Transverse colon (tissue), 4 donors: ENCODE results near the gene OR7A10. TPM values are rescaled to one million over a fixed set of nuclear protein-coding genes. Genes with fewer than 3 reads are reported as not detected.

Experiments used
- DNase-seq: peaks from one replicate; pipeline ENCODE4 v3.0.0-alpha.2; 2019
- H3K27ac ChIP-seq, 4 donors: fragments of 200-600 bp; sonication (generic); 2 replicates each; pipeline ENCODE4 v1.5.1; 2016 to 2018; ENCODE audit warnings: inconsistent platforms in 4 of 4
- H3K27me3 ChIP-seq: fragments of 200-600 bp; sonication (generic); 2 replicates; pipeline ENCODE4 v1.5.1; 2017; ENCODE audit warnings: inconsistent platforms
- H3K36me3 ChIP-seq, 4 donors: fragments of 200-600 bp; sonication (generic); 2 replicates each; pipeline ENCODE4 v1.5.1; 2017 to 2019; ENCODE audit warnings: inconsistent platforms in 4 of 4
- H3K4me1 ChIP-seq, 4 donors: fragments of 200-600 bp; sonication (generic); 2 replicates each; pipeline ENCODE4 v1.5.1; 2017 to 2020; ENCODE audit warnings: inconsistent platforms in 4 of 4
- H3K4me3 ChIP-seq, 4 donors: fragments of 200-600 bp; sonication (generic); 1 replicate in 1 of 4; 2 replicates in 3 of 4; pipeline versions ENCODE4 v1.5.1 to v1.6.1; 2017 to 2019; ENCODE audit warnings: inconsistent platforms in 4 of 4
- H3K9me3 ChIP-seq, 2 donors: fragments of 200-600 bp; sonication (generic); 2 replicates each; pipeline ENCODE4 v1.5.1; 2017 to 2019; ENCODE audit warnings: inconsistent platforms in 2 of 2
- CTCF ChIP-seq, 5 experiments: fragments of 200-600 bp in 3 of 5; fragments of 450-650 bp in 2 of 5; sonication (generic) in 3 of 5; IDR thresholded peaks; 1 replicate in 2 of 5; 2 replicates in 3 of 5; pipeline ENCODE4 v1.5.1; 2016 to 2017; ENCODE audit warnings: antibody characterized with exemption in 5 of 5, inconsistent platforms in 3 of 5, mild to moderate bottlenecking in 2 of 5, moderate library complexity in 1 of 5
- EP300 ChIP-seq: sonication (generic); formaldehyde crosslinking; IDR thresholded peaks from one replicate; pipeline ENCODE4 v1.6.1; 2017; ENCODE audit warnings: antibody characterized with exemption, low read depth
- POLR2A ChIP-seq: fragments of 450-650 bp; IDR thresholded peaks from one replicate; pipeline ENCODE4 v1.6.1; 2016; ENCODE audit warnings: antibody characterized with exemption, mild to moderate bottlenecking, moderate library complexity
- POLR2AphosphoS5 ChIP-seq, 3 donors: sonication (generic); formaldehyde crosslinking; IDR thresholded peaks; one replicate each; pipeline ENCODE4 v1.6.1; 2016; ENCODE audit warnings: antibody characterized with exemption in 3 of 3
- WGBS, 2 donors: methylation state at CpG; one replicate each; pipeline ENCODE4 v1.1.5; 2018; ENCODE audit warnings: low coverage in 1 of 2; 5-methylcytosine and 5-hydroxymethylcytosine counted together
- in situ Hi-C, 4 donors: fragments of 200-750 bp; cut with MboI; loops; one replicate each; pipeline versions ENCODE4 v1.15.0 to v1.15.1; 2017; ENCODE audit warnings: low sequenced_read_pairs in 3 of 4, low pct_ligation_motif_present in 1 of 4, low pct_unique_long_range_greater_than_20kb in 1 of 4
- intact Hi-C: fragments of 100-400 bp; cut with DNase I; formaldehyde crosslinking; loops from one replicate; pipeline ENCODE4 v1.15.1; 2023; ENCODE audit warnings: low total_unique reads
- total RNA-seq, 4 donors: library from RNA; depleted of rRNA; stranded (reverse); fragments of >200 nt; gene quantifications; one replicate each; pipeline ENCODE4 v1.1.0, GENCODE V29; 2016

OR7A10 gene
- total RNA-seq, 4 donors from 2014 or later: not detected

DNA sequence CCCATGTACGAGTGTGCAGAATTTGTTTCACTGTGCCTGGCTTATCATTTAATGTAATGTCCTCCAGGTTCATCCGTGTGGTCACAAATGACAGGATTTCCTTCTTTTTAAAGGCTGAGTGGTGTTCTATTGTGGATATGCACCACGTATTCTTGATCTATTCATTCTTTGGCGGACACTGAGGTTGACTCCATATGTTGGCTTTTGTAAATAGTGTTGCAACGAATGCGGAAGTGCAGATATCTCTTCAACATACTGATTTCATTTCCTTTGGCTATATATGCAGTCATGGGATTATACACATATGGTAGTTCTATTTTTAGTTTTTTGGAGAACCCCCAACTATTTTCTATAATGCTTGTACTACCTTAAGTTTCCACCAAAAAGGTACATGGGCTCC is 26.8 kb downstream of the OR7A10 start:
- no peak overlapping the region for H3K27ac ChIP-seq
- intact Hi-C loops: no loop called here
- H3K4me3 ChIP-seq: no peak overlapping the region
- 56 to 63% methylated on average over 5 to 6 of the region's 6 CpGs for WGBS, 2 donors
- in situ Hi-C loops: no loop called here
- no peaks in the 10 kb centered on the region for H3K36me3 ChIP-seq
- peaks cover 12% of the 10 kb centered on the region for H3K27me3 ChIP-seq
- no peak for DNase-seq
- H3K4me1 ChIP-seq: no peaks in the 10 kb centered on the region
- no peak for TF ChIP-seq EP300
- no peak for TF ChIP-seq POLR2A
- no peak for TF ChIP-seq POLR2AphosphoS5 (IDR thresholded peaks at IDR 0.05)
- TF ChIP-seq CTCF (IDR thresholded peaks at IDR 0.05): no peak
- H3K9me3 ChIP-seq: no peaks in the 10 kb centered on the region

GRCh38 chr19:14818588-14818987 is 30.1 kb downstream of the OR7A10 start:
- H3K27me3 ChIP-seq: no peaks in the 10 kb centered on the region
- no peak overlapping the region for H3K4me3 ChIP-seq
- no peaks in the 10 kb centered on the region for H3K36me3 ChIP-seq
- no peak overlapping the region for H3K27ac ChIP-seq
- WGBS, 2 donors: 67 to 76% methylated on average over 8 of the region's 8 CpGs
- intact Hi-C loops (no loop called here), in situ Hi-C loops (no loop called here)
- no peaks in the 10 kb centered on the region for H3K9me3 ChIP-seq
- DNase-seq: no peak
- TF ChIP-seq CTCF (IDR thresholded peaks at IDR 0.05): no peak
- H3K4me1 ChIP-seq: no peaks in the 10 kb centered on the region

GRCh38 chr19:14817052-14817451 is 31.7 kb downstream of the OR7A10 start:
- no peak overlapping the region for H3K27ac ChIP-seq
- H3K36me3 ChIP-seq: no peaks in the 10 kb centered on the region
- H3K4me3 ChIP-seq: no peak overlapping the region
- WGBS, 2 donors: 55 to 75% methylated on average over 1 to 3 of the region's 3 CpGs
- intact Hi-C loops (no loop called here), in situ Hi-C loops (no loop called here)
- H3K9me3 ChIP-seq: no peaks in the 10 kb centered on the region
- TF ChIP-seq POLR2AphosphoS5 (IDR thresholded peaks at IDR 0.05): no peak
- no peak for TF ChIP-seq CTCF (IDR thresholded peaks at IDR 0.05)
- TF ChIP-seq EP300: no peak
- no peak for TF ChIP-seq POLR2A
- H3K4me1 ChIP-seq: no peaks in the 10 kb centered on the region
- H3K27me3 ChIP-seq: no peaks in the 10 kb centered on the region
- no peak for DNase-seq

GRCh38 chr19:14814982-14815652 is 33.6 kb downstream of the OR7A10 start:
- Histone ChIP-seq H3K27me3 (no peaks in the 10 kb centered on the region), H3K9me3 (no peaks in the 10 kb centered on the region), H3K36me3 (no peaks in the 10 kb centered on the region), H3K4me1 (no peaks in the 10 kb centered on the region), H3K4me3 (no peak overlapping the region), H3K27ac (no peak overlapping the region)
- TF ChIP-seq EP300 (no peak), POLR2AphosphoS5 (IDR thresholded peaks at IDR 0.05) (no peak), CTCF (IDR thresholded peaks at IDR 0.05) (no peak), POLR2A (no peak)
- intact Hi-C loops (no loop called here), in situ Hi-C loops (no loop called here)
- DNase-seq: no peak
- 40 to 65% methylated on average over 1 to 2 of the region's 2 CpGs for WGBS, 2 donors
